HS-5 (cell line): ENCODE results near the gene KCTD13.
"Not testable (repeated sequence)": the region's sequence is repeated elsewhere in the genome, so short reads cannot be mapped to it uniquely, and the experiment has no call there.

Source experiments
- DNase-seq: peaks from one replicate; pipeline ENCODE4 v3.0.0-alpha.2; 2012; ENCODE audit warnings: low read depth

Gene KCTD13

DNA sequence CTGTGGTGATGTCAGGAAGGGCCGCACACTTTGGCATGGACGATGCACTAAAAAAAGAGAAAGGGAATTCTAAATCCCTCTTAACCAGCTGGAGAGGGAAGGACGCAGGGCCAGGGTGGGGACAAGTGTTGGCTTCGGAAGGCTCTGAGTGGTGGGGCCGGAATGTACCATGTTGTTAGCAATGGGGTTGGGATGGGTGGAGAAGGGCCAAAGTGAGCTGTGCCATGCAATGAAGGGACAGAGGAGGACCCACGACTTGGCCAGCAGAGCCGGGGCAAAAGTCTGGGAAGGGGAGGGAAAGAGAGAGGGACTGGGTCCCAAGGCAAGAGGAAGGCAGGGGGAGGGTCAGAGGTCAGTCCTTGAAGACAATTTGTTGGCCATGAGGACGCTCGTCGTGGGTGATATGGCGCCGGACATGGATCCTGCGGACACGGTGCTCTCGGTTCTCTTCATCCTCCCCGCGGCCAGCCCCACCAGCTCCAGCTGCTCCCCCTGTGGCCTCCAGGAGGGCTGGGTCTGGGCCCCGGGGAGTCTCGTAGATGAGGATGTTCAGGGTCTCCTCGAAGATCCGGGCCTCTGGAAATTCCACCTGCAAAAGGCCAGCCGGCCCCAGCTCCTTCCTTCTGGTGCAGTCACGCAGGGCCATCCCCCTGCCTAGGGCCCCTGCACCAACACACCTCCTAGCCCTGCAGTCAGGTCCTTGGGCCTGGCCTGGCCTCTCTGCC, 19.3 kb downstream of the KCTD13 start:
- DNase-seq, result no peak

DNA sequence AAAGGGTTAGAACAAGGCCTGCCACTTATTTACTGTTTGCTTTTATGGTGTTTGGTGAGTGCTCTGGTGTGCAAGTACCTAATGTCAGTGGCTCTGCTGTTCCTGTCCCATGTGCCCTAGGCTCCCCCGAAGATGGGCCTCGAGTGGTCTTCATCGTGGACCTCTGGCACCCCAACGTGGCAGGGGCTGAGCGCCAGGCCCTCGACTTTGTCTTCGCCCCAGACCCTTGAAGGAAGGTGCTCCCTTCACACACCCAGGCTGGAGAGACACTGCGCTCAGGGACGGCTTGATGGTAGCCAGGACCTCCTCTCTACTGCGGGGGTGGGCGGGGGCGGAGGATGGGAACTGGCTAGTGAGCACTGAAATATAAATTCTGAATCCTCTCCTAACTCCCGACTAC, 20.4 kb downstream of the KCTD13 start:
- no peak for DNase-seq

DNA sequence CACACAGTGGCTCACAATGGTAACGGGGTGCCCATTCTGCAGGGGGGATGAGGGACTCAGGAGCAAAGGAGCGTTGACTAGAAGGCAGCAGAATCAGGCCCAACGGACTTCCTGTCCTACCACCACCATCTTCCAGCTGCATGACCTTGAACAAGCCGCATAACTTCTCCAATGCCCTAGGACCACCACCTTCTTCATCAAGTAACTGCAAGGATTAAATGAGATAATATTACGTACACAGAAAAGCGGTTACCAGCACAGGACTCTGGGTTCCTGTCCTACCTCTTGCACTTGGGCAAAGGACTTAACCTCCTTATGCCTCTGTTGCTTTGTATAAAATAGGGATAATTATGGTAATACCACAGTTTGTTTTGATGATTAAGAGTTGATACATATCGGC, 21.1 kb downstream of the KCTD13 start:
- no peak for DNase-seq

DNA sequence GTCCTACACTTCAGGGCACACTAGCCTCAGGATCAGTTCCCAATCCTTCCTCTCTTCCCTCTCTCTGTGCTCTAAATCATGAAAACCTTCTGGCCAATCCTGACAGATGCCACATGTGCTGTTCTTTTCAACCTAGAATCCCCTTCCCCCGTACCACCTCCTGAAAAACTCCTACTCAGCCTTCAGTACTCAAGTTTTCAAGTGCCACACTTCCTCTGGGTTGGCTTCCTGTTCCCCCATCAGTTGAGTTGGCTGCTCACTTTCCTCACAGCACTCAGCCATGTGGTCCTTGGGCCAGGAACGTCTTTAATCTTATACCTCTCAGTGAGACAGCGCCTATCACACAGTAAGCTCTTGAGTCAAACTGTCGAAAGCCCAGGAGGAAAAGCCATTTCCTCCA, 22.4 kb downstream of the KCTD13 start:
- no peak for DNase-seq

DNA sequence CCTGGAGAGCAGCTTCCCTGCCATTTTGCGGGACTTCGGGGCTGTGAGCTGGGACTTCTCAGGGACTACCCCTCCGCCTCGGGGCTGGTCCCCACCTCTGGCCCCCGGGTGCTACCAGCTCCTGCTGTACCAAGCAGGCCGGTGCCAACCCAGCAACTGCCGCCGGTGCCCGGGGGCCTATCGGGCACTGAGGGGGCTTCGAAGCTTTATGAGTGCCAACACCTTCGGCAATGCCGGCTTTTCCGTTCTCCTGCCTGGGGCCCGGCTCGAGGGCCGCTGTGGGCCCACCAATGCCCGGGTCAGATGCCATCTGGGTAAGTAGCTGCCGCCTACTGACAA, 24.4 kb downstream of the KCTD13 start:
- no peak for DNase-seq

GRCh38 chr16:29900888-29901606, 25.0 kb downstream of the KCTD13 start:
- DNase-seq, result no peak

DNA sequence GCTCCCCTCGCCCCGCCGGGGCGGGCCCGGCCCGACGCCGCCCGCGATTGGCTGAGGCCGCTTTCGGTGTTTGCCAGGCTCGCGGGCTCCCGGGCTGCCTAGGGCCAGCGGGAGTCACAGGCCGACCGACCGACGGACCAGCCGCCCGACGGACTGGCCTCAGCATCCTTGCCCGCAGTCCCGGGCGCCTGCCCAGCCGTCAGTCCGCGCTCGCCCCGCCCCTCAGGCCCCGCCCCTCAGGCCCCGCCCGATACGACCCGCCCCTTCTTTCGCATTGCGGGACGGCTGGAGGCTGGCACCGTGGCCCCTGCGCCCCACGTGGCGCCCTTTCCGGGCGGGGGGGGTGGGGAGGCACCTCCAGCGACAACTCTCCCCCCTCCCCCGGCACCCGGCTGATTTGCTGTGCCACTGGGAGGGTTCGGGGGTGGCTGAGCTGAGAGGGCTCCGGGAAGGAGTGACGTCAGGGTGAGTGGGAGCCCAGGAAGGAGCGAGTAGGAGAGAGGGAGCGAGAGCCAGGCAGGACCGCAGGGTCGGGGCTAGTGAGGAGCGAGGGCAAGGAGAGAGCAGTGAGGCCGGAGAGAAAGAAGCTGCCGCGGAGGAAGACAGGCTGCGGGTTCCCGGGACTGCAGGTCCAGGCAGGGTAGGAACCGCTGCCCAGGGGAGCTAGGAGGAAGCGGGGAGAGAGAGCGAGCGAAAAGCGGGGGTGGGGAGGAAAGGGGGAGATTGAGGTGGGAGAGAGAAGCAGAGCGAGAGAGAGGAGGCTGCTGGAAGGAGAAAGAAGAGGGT, 25.7 kb downstream of the KCTD13 start, which contains the start of gene ASPHD1:
ASPHD1 (plus strand) TSS at position 387 of the 786 bp plus-strand sequence. CDS start 484 bp downstream, outside the sequence.
- DNase-seq, result peak; percentile 74

GRCh38 chr16:29899516-29900101, 26.4 kb downstream of the KCTD13 start, which contains the start of gene SEZ6L2:
TSS of gene SEZ6L2 (minus strand) at chr16:29899550. CDS start at chr16:29899019, 531 bp downstream.
- peak; percentile 79 for DNase-seq

DNA sequence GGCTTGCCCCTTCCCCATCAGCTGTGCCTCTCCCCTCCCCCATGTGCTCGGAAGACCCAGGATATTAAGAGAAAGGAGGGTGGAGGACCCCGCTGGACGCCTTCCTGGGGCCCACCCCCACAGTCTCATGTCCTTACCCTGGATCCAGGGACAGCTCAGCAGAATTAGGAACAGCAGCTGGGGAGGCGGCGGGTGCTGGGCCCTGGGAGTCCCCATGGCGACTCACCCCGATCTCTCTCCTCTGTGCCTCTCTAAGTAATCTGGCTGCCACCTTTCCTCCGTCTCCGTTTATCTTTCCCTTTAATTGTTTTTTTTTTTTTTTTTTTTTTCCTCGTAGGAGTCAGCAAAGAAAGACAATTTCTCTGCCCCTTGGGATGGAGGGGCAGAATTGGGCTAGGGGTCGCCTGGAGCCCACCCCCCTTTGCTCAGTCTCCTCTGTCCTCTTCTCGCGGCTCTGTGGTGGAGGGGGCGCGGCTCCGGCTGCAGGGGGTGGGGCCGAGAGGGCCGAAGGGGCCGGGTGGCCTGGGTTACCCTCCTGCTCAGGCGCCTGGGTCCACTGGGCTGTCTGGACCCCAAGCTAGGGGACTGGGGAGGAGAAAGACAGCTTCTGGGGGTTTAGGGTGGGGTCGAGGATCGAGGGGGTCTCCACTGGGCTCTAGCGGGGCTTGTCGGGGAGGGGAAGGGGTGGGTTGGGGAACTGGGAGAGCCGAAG, 27.1 kb downstream of the KCTD13 start:
- peak; percentile 40 for DNase-seq

DNA sequence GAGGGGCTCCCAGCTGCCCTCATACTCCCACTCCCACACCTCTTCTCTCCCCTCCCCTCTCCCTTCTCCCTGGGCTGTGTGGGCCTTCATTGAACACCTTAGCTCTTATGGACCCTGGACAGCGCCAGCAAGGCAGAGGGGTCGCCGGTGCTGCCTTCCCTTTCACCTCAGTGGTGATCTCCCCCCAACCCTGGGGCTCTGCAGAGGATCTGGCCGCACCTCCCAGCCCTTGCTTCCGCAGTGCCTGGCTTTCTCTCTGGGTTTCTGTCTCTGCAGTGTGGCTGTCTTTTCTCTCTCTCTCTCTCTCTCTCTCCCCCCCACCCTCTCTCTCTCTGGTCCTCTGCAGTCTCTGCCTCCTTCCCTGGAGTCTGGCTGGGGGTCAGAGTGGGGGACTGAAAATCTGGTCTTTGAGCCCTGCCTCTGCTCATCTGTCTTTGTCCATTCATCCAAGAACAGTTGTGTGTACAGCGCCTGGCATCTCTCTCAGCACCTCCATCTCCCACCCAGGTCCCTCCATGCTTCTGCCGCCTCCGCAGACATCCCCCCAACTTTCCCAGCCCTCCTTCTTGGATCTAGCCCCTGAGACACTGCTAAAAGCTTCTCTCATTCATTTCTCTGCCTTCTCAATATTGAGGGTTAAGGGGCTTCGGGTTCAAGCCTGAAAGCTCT, 27.8 kb downstream of the KCTD13 start:
- DNase-seq, result no peak

DNA sequence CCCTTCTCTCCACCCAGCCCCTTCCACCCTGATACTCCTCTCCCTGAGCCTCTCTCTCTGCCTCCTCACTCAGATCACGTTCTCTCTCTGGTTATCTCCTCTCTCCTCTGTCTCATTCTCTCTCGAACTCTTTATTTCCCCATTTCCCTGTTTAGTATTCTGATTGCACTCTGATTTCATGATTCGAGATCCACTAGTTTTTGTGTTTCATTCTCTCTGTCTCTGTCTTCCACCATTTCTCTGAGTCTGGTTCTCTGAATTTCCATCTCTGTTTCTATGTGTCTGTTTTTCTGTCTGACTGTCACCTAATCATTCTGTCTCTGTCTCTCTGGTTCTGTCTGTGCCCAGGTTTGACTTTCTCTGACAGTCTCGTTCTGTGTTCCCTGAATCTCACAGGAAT, 28.7 kb downstream of the KCTD13 start:
- DNase-seq, result no peak

- DNase-seq, result no peak
Observed at GRCh38 chr16:29896841-29897240, 29.2 kb downstream of the KCTD13 start.

GRCh38 chr16:29894352-29894751, 31.7 kb downstream of the KCTD13 start:
- no peak for DNase-seq

GRCh38 chr16:29893553-29893952, 32.5 kb downstream of the KCTD13 start:
- no peak for DNase-seq

DNA sequence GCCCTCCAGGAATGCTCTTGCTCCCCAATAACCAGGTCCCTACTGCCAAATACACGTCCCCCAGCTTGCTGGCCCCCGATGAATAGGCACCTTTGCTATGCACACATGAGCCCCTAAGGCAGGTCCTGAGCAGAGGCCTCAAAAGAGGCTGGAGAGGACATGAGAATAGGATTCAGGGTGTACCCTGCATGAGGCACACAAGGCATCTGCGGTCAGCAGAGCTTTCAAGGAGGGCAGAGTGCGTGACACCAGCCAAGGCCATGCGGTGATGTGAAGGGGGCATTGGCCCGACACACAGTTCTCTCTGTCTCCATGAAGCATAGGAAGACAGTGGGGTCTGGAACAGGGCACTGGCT, 33.6 kb downstream of the KCTD13 start:
- DNase-seq, result no peak

GRCh38 chr16:29891525-29892457, 34.2 kb downstream of the KCTD13 start:
- no peak for DNase-seq

GRCh38 chr16:29889372-29889771, 36.7 kb downstream of the KCTD13 start:
- not testable (repeated sequence) for DNase-seq

- DNase-seq, result no peak
Observed at GRCh38 chr16:29883987-29884386, 42.0 kb downstream of the KCTD13 start.

DNA sequence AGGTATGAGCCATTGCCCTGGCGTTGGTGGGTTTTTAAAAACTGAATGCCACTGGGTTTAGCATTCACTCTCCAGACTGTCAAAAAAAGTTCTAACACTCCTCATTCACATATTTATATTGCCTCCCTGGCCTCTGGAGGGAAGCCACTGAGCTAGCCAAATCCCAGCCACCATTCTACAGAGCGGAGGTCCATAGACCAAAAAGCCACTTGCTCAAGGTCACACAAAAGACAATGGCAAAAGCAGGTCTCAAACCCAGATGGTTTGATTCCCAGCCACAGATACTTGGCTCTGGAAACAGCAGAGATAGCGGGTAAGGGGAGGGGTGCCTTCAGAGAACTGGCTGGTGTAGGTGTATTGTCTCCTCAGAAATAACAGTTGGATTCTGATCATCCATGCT, 45.0 kb downstream of the KCTD13 start:
- DNase-seq, result no peak

- DNase-seq, result no peak
Observed at GRCh38 chr16:29878172-29878571, 47.9 kb downstream of the KCTD13 start.
